GM19372 (cell line): ENCODE data around the gene FMR1.

Experiments
- ATAC-seq: cut with Tn5 transposase; IDR thresholded peaks from one replicate; pipeline ENCODE4 v1.9.1; 2021; ENCODE audit warnings: mild to moderate bottlenecking, low read depth, moderate library complexity; ENCODE audit not compliant: unreplicated experiment

The FMR1 gene

GRCh38 chrX:147911192-147912022 lies at the start of gene FMR1:
Gene FMR1, plus strand, starts transcription at chrX:147911919. Its CDS starts 261 bp downstream, at chrX:147912180.
- ATAC-seq: peak; percentile 81

- ATAC-seq: peak; percentile 90
Measured at GRCh38 chrX:147875866-147876596, 35.7 kb upstream of the FMR1 start.

DNA sequence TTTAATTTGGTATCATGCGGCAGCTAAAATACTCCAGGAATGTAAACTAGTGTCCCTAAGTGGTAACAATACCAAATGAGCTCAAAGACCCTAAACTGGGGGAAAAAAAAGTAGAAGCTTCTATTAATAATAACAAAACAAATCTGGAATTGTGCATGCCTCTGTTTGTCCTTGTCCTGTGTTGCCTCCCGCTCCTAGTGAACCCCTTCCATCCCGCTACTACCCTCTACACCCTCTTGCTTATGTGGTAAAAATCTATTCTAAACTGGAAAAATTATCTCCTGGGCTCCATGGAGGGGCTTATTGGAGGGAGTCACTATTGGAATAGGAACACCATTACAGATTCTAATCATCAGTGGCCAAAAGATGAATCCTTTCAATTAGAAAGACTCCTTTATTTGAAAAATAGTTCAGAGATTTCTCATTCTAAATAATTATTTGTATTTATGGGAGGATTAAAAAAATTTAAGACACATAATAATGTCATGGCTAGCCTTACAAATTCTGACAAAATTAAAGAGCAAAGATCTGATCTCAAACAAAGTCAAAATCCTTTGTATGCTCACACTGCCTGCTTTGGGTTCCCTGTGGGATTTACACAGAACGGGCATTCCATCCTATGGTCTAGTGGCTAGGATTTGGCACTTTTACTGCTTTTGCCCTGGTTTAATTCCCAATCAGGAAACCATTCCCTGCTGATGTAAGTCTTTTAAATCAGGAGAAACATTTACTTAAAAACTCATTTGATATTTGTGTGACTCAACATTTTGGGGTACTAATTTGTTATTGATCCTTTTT lies 34.7 kb upstream of the FMR1 start:
- ATAC-seq: no peak

DNA sequence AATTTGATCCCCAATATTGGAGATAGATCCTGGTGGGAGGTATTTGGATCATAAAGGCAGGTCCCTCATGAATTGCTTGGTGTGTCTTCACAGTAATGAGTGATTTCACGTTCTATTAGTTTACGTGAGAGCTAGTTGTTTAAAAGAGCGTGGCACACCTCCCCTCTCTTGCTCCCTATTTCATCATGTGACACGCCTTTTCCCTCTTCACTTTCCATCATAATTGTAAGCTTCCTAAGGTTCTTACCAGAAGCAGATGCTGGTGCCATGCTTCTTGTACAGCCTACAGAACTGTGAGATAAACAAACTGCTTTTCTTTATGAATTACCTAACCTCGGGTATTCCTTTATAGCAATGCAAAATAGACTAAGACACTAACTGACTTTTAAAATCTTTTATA lies 34.0 kb upstream of the FMR1 start:
- ATAC-seq: no peak

- ATAC-seq: peak; percentile 65
Measured at GRCh38 chrX:147884958-147885357, 26.8 kb upstream of the FMR1 start.

DNA sequence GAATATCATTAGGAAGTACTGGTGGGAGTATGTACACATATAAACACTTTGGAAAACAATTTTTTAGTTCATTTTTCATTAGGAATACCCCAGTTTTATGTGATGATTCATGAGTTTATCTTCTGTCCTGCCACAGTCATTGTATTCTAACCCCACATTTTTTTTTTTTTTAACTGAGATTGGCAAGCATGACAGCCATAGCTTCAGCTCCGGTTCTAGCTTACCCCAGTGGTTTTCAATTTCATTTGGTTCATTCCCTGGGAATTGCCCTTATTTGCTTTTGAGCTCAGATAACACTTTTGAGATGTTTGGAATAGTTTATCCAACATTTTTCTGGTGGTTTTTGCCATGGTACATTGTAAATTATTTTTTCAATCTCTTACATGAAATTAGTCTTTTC lies 21.0 kb upstream of the FMR1 start:
- no peak for ATAC-seq

DNA sequence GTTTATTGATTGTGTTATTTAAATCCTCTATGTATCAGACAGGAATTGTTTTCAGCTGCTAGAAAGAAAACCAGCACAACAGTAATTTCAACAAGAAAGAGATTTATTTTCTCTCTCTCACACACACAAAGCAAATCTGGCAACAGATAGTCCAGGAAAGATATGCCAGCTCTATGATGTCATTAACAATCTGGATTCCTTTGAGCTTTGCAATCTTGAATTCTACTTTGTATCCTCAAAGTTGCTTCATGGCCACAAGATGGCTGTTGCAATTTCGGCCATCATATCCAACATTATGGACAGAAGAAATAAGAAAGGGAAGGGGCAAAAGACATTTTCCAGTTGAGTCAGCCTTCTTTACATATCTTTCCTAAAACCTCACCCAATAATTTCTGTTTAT lies 19.8 kb upstream of the FMR1 start:
- ATAC-seq: no peak

GRCh38 chrX:147893741-147894140 lies 18.0 kb upstream of the FMR1 start:
- no peak for ATAC-seq

DNA sequence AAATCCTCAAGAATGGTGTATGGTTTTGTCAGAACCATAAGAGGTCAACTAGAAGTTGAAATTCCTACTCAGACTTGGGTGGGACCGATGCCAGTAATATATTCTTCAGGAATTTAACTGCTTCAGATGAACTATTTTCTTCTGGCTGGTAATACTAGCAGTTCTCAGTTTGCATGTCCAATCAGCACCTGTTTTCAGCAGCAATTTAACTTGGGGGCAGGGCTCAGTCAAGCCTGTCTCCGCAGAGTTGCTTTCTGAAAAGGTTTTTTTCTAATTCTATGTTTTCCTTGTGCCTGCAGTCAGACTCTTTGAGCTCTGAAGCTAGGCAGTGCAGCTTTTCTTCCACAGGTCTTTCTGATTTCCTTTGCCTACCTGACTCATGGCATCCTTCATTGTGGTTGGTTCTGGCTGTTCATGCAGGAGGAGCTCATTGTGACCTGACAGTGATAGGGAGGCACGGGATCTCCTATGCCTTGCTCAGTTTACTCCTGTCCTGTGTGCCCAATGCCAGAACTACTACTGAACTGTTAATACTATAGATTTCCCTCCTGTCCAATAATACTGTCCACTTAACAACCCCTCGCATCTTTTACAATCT lies 17.3 kb upstream of the FMR1 start:
- ATAC-seq: no peak

- no peak for ATAC-seq
Measured at GRCh38 chrX:147897117-147897516, 14.6 kb upstream of the FMR1 start.

- no peak for ATAC-seq
Measured at GRCh38 chrX:147898951-147899350, 12.8 kb upstream of the FMR1 start.

DNA sequence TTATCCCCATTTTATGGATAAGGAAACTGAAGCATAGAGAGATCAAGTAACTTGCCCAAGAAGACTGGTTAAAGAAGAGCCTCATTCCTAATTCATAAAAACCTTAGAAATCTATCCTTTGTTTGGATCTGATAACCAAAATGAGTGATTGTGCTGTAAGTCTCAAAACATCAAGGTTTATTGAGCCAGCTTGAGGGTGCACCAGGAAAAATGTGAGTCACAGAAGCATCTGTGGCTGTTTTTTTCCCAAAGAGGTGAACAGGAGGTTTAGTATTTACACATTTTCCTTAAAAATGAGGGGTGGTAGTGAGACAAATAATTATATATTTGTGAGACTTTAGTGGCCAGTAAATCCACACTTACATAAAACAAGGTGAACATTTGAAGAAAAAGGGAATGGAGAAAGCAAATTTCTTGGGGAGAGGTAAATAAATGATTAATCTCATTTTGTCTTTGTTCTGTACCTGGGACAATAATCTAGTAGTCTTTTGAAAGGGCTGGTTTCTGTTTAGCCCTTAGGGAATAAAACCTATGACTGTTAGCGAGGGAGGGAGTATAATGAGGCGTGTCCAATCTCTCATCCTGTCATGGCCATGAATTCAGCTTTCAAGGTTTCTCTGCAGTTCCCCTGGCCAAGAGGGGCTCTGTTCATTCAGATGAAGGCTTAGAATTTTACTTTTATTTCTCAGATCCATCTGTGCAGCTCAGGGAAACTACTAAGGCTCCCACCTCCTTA lies 12.2 kb upstream of the FMR1 start:
- peak; percentile 76 for ATAC-seq

DNA sequence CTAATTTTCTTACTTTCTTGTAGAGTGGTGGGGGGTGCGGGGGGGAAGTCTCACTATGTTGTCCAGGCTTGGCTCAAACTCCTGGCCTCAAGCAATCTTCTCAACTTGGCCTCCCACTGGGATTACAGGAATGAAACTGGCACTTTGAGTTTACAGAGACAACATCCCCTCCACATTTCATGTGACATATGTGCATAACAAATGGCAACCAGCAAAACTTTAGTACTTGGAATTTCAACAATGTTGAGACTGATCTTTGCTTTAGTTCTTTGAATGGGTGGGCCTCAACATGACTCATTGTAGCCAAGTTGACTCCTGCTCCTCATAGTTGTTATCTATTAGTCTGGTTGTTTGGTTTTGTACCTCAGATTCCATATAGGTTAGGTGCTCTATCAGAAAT lies 11.4 kb upstream of the FMR1 start:
- no peak for ATAC-seq

DNA sequence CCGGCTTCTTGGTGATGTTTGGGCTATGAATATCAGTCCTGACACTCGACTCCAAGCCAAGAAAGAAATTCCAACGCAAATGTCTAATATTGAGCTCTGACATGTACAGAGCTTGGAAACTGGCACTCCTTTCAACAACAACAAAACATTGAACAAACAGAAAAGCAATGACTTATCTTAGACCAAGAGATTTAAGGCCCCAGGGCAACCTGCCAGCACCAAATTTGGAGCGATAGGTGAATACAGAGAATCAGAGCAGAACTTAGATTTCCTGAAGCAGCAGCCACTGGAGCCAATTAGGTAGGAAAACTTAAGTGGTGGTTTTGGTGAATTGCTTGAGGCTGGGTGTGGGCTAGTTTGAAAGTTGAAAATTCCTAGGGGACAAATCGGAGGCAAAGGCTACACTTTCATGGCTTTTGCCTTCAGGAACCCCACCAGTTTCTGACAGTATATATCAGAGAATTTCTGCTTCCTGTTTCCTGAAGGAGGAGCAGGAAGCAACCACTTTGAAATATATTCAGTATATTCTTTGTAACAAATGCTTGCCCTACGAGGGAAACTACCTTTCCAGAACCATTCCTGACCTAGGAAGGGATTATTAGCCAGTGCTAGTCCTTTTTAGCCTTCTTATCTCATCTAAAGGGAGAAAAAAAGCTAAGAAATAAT lies 10.1 kb upstream of the FMR1 start:
- ATAC-seq: no peak

GRCh38 chrX:147902270-147902669 lies 9.4 kb upstream of the FMR1 start:
- ATAC-seq: no peak

DNA sequence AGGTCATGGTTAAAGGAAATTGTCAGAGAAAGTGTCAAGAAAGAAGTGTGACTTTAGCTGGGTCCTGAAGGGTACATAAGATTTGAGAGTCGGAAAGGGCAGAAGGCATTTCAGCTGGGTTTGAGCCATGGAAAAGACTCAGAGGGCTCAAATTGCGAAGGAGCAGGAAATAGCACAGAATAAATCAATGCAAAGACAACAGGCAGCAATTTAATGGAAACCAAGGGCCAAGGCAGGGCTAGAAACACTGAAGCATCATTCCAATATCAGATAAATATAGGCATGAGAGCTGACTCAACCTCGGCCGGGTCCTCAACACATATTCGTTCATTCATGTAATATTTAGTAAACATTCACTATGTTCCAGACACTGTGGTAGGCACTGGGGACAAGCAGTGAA lies 3.6 kb upstream of the FMR1 start:
- no peak for ATAC-seq

GRCh38 chrX:147910607-147911006 lies 1.1 kb upstream of the FMR1 start:
- ATAC-seq: no peak

DNA sequence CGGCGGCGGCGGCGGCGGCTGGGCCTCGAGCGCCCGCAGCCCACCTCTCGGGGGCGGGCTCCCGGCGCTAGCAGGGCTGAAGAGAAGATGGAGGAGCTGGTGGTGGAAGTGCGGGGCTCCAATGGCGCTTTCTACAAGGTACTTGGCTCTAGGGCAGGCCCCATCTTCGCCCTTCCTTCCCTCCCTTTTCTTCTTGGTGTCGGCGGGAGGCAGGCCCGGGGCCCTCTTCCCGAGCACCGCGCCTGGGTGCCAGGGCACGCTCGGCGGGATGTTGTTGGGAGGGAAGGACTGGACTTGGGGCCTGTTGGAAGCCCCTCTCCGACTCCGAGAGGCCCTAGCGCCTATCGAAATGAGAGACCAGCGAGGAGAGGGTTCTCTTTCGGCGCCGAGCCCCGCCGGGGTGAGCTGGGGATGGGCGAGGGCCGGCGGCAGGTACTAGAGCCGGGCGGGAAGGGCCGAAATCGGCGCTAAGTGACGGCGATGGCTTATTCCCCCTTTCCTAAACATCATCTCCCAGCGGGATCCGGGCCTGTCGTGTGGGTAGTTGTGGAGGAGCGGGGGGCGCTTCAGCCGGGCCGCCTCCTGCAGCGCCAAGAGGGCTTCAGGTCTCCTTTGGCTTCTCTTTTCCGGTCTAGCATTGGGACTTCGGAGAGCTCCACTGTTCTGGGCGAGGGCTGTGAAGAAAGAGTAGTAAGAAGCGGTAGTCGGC lies 528 bp downstream of the FMR1 start:
- ATAC-seq: peak; percentile 24

GRCh38 chrX:147913570-147913969 lies 1.9 kb downstream of the FMR1 start:
- ATAC-seq: no peak
